HG02798 (cell line): ENCODE results near the gene TYROBP.
A peak's percentile ranks its signal among the peaks of the same experiment; 100 is the strongest.
"Not testable (repeated sequence)": the region's sequence is repeated elsewhere in the genome, so short reads cannot be mapped to it uniquely, and the experiment has no call there.

ENCODE experiments used
- ATAC-seq: cut with Tn5 transposase; IDR thresholded peaks from one replicate; pipeline ENCODE4 v1.9.1; 2021; ENCODE audit warnings: mild to moderate bottlenecking; ENCODE audit not compliant: unreplicated experiment, poor library complexity

Gene TYROBP

GRCh38 chr19:35932291-35932936 lies 24.3 kb upstream of the TYROBP start:
- no peak for ATAC-seq

- ATAC-seq, result no peak
Observed at GRCh38 chr19:35931874-35932202, 23.7 kb upstream of the TYROBP start.

- peak; percentile 97 for ATAC-seq
Observed at GRCh38 chr19:35931161-35931873, 23.2 kb upstream of the TYROBP start.

GRCh38 chr19:35929876-35930275 lies 21.8 kb upstream of the TYROBP start:
- no peak for ATAC-seq

GRCh38 chr19:35928507-35928906 lies 20.4 kb upstream of the TYROBP start:
- no peak for ATAC-seq

GRCh38 chr19:35925501-35925900 lies 17.4 kb upstream of the TYROBP start:
- no peak for ATAC-seq

GRCh38 chr19:35921012-35921411 lies 12.9 kb upstream of the TYROBP start:
- ATAC-seq, result no peak

GRCh38 chr19:35919306-35919705 lies 11.2 kb upstream of the TYROBP start:
- ATAC-seq, result no peak

GRCh38 chr19:35915443-35915842 lies 7.3 kb upstream of the TYROBP start:
- no peak for ATAC-seq

GRCh38 chr19:35913589-35913988 lies 5.5 kb upstream of the TYROBP start:
- no peak for ATAC-seq

GRCh38 chr19:35911790-35912189 lies 3.7 kb upstream of the TYROBP start:
- ATAC-seq, result no peak

- ATAC-seq, result no peak
Observed at GRCh38 chr19:35911173-35911572, 3.1 kb upstream of the TYROBP start.

- not testable (repeated sequence) for ATAC-seq
Observed at GRCh38 chr19:35910355-35910754, 2.3 kb upstream of the TYROBP start.

GRCh38 chr19:35909684-35910035 lies 1.6 kb upstream of the TYROBP start:
- ATAC-seq, result peak; percentile 7

- peak; percentile 45 for ATAC-seq
Observed at GRCh38 chr19:35908973-35909683, 1.0 kb upstream of the TYROBP start.

GRCh38 chr19:35907377-35907745 lies 734 bp downstream of the TYROBP start:
- no peak for ATAC-seq

- ATAC-seq, result no peak
Observed at GRCh38 chr19:35905178-35905727, 2.8 kb downstream of the TYROBP start.

GRCh38 chr19:35904311-35905068 lies 3.6 kb downstream of the TYROBP start:
- no peak for ATAC-seq

- peak; percentile 41 for ATAC-seq
Observed at GRCh38 chr19:35903550-35904179, 4.4 kb downstream of the TYROBP start.

GRCh38 chr19:35902870-35903475 lies 5.1 kb downstream of the TYROBP start:
- ATAC-seq, result no peak
